H9 (cell line): ENCODE measurements around the gene IDUA. TPM values are rescaled to one million over a fixed set of nuclear protein-coding genes. Genes with fewer than 3 reads are reported as not detected.

Source experiments
- DNase-seq: peaks from one replicate; pipeline ENCODE4 v3.0.0-alpha.2; 2017
- H2AFZ ChIP-seq: one replicate; pipeline ENCODE4 v1.6.1; 2013; ENCODE audit warnings: mild to moderate bottlenecking, low read length, control low read depth, moderate library complexity
- H2AK5ac ChIP-seq: 2 replicates; pipeline ENCODE4 v1.6.1; 2013; ENCODE audit warnings: low read length, control low read depth, mixed read lengths; ENCODE audit not compliant: insufficient read length
- H2BK120ac ChIP-seq: one replicate; pipeline ENCODE4 v1.6.1; 2013; ENCODE audit warnings: low read depth, mild to moderate bottlenecking, low read length, control low read depth, inconsistent platforms; ENCODE audit not compliant: poor library complexity, severe bottlenecking
- H2BK12ac ChIP-seq: 2 replicates; pipeline ENCODE4 v1.6.1; 2013; ENCODE audit warnings: low read length, control low read depth, mixed read lengths, low read depth; ENCODE audit not compliant: insufficient read length
- H2BK15ac ChIP-seq: 2 replicates; pipeline ENCODE4 v1.6.1; 2013; ENCODE audit warnings: low read depth, low read length, control low read depth
- H2BK20ac ChIP-seq: one replicate; pipeline ENCODE4 v1.6.1; 2013; ENCODE audit warnings: low read depth, mild to moderate bottlenecking, low read length, control low read depth, inconsistent platforms; ENCODE audit not compliant: poor library complexity, severe bottlenecking
- H2BK5ac ChIP-seq: 2 replicates; pipeline ENCODE4 v1.6.1; 2013; ENCODE audit warnings: low read length, control low read depth, mixed read lengths; ENCODE audit not compliant: insufficient read length
- H3K14ac ChIP-seq: 2 replicates; pipeline ENCODE4 v1.6.1; 2013; ENCODE audit warnings: low read length, control low read depth; ENCODE audit not compliant: insufficient read depth
- H3K18ac ChIP-seq: 2 replicates; pipeline ENCODE4 v1.6.1; 2013; ENCODE audit warnings: low read depth, mild to moderate bottlenecking, mixed read lengths, low read length, control low read depth; ENCODE audit not compliant: insufficient read length
- H3K23ac ChIP-seq: 2 replicates; pipeline ENCODE4 v1.6.1; 2013; ENCODE audit warnings: low read length, control low read depth, mixed read lengths, low read depth; ENCODE audit not compliant: insufficient read length
- H3K23me2 ChIP-seq: 2 replicates; pipeline ENCODE4 v1.6.1; 2013; ENCODE audit warnings: low read depth, mild to moderate bottlenecking, mixed read lengths, low read length, control low read depth; ENCODE audit not compliant: insufficient read length, poor library complexity, severe bottlenecking
- H3K27ac ChIP-seq: 2 replicates; pipeline ENCODE4 v1.5.1; 2013; ENCODE audit warnings: low read length, control low read depth, mixed read lengths, low read depth; ENCODE audit not compliant: insufficient read length
- H3K27me3 ChIP-seq: 2 replicates; pipeline ENCODE4 v1.6.1; 2013; ENCODE audit warnings: low read length, control low read depth, inconsistent platforms; ENCODE audit not compliant: insufficient read depth
- H3K4ac ChIP-seq: 2 replicates; pipeline ENCODE4 v1.6.1; 2013; ENCODE audit warnings: low read depth, mild to moderate bottlenecking, control low read depth, inconsistent platforms, low read length, moderate library complexity
- H3K4me1 ChIP-seq: 2 replicates; pipeline ENCODE4 v1.6.1; 2013; ENCODE audit warnings: low read length, control low read depth, inconsistent platforms; ENCODE audit not compliant: insufficient read depth
- H3K4me2 ChIP-seq: 2 replicates; pipeline ENCODE4 v1.6.1; 2013; ENCODE audit warnings: low read length, control low read depth, mixed read lengths; ENCODE audit not compliant: insufficient read length, insufficient read depth
- H3K56ac ChIP-seq: 2 replicates; pipeline ENCODE4 v1.6.1; 2013; ENCODE audit warnings: low read depth, mild to moderate bottlenecking, mixed read lengths, low read length, control low read depth; ENCODE audit not compliant: insufficient read length
- H3K79me1 ChIP-seq: 2 replicates; pipeline ENCODE4 v1.6.1; 2013; ENCODE audit warnings: low read depth, mild to moderate bottlenecking, moderate library complexity, low read length, control low read depth, inconsistent platforms; ENCODE audit not compliant: insufficient read depth, poor library complexity, severe bottlenecking
- H3K79me2 ChIP-seq: 2 replicates; pipeline ENCODE4 v1.6.1; 2013; ENCODE audit warnings: low read length, control low read depth, inconsistent platforms; ENCODE audit not compliant: insufficient read depth
- H3K9ac ChIP-seq: 2 replicates; pipeline ENCODE4 v1.6.1; 2013; ENCODE audit warnings: low read length, control low read depth, mixed read lengths; ENCODE audit not compliant: insufficient read length; ENCODE audit errors: extremely low read depth
- H3K9me3 ChIP-seq: one replicate; pipeline ENCODE4 v1.6.1; 2013; ENCODE audit warnings: low read depth, low read length, inconsistent platforms; ENCODE audit not compliant: control insufficient read depth
- H3T11ph ChIP-seq: one replicate; pipeline ENCODE4 v1.6.1; 2013; ENCODE audit warnings: mild to moderate bottlenecking, low read length, control low read depth, inconsistent platforms
- H4K20me1 ChIP-seq: one replicate; pipeline ENCODE4 v1.6.1; 2013; ENCODE audit not compliant: control insufficient read depth, insufficient read length, insufficient read depth
- H4K5ac ChIP-seq: 2 replicates; pipeline ENCODE4 v1.6.1; 2013; ENCODE audit warnings: low read depth, mild to moderate bottlenecking, mixed read lengths, low read length, control low read depth; ENCODE audit not compliant: insufficient read length
- H4K8ac ChIP-seq: replicated peaks from 2 replicates; pipeline ENCODE4 v1.6.1; 2013; ENCODE audit warnings: low read length, control low read depth, mixed read lengths, low read depth; ENCODE audit not compliant: insufficient read length
- H4K91ac ChIP-seq: 2 replicates; pipeline ENCODE4 v1.6.1; 2013; ENCODE audit warnings: low read depth, mild to moderate bottlenecking, moderate library complexity, mixed read lengths, low read length, control low read depth; ENCODE audit not compliant: insufficient read length
- H3K27ac Mint-ChIP-seq, 3 experiments: 2 replicates in 2 of 3; 3 replicates in 1 of 3; pipeline ENCODE4 v1.8.0; 2020 to 2021; ENCODE audit warnings: mixed read lengths in 3 of 3, mild to moderate bottlenecking in 1 of 3, moderate library complexity in 1 of 3
- H3K27me3 Mint-ChIP-seq: 2 replicates; pipeline ENCODE4 v1.8.0; 2021; ENCODE audit warnings: low read depth, mild to moderate bottlenecking, moderate library complexity, mixed read lengths
- H3K36me3 Mint-ChIP-seq, 3 experiments: 2 replicates in 2 of 3; 3 replicates in 1 of 3; pipeline ENCODE4 v1.8.0; 2020 to 2021; ENCODE audit warnings: low read depth in 3 of 3, mixed read lengths in 3 of 3; ENCODE audit not compliant: insufficient read depth in 1 of 3
- H3K4me1 Mint-ChIP-seq, 2 experiments: 2 replicates each; pipeline ENCODE4 v1.8.0; 2020; ENCODE audit warnings: mixed read lengths in 2 of 2
- H3K4me3 Mint-ChIP-seq, 2 experiments: 2 replicates in 1 of 2; 3 replicates in 1 of 2; pipeline ENCODE4 v1.8.0; 2020 to 2021; ENCODE audit warnings: mild to moderate bottlenecking in 2 of 2, mixed read lengths in 2 of 2, moderate library complexity in 1 of 2
- H3K9me3 Mint-ChIP-seq, 2 experiments: 2 replicates in 1 of 2; 3 replicates in 1 of 2; pipeline ENCODE4 v1.8.0; 2020; ENCODE audit warnings: mild to moderate bottlenecking in 2 of 2, mixed read lengths in 2 of 2, moderate library complexity in 1 of 2
- CTCF ChIP-seq: fragments of 200-600 bp; sonication (generic); conservative IDR thresholded peaks from 3 replicates; pipeline ENCODE4 v1.8.0; 2021; ENCODE audit warnings: antibody characterized with exemption, mild to moderate bottlenecking
- WGBS: extraction: QIAGEN DNeasy Blood & Tissue Kit; methylation state at CpG from one replicate; pipeline ENCODE4 v1.1.7; 2013; ENCODE audit warnings: missing lambda C conversion rate, low lambda C conversion rate, mixed read lengths; ENCODE audit not compliant: insufficient read length; ENCODE audit errors: extremely low coverage; 5-methylcytosine and 5-hydroxymethylcytosine counted together
- total RNA-seq: library from RNA; stranded (reverse); gene quantifications from 2 replicates; pipeline ENCODE4 v1.2.1, GENCODE V29; 2021

IDUA gene
- total RNA-seq, 1 experiment from 2014 or later, result 14.5 TPM

DNA sequence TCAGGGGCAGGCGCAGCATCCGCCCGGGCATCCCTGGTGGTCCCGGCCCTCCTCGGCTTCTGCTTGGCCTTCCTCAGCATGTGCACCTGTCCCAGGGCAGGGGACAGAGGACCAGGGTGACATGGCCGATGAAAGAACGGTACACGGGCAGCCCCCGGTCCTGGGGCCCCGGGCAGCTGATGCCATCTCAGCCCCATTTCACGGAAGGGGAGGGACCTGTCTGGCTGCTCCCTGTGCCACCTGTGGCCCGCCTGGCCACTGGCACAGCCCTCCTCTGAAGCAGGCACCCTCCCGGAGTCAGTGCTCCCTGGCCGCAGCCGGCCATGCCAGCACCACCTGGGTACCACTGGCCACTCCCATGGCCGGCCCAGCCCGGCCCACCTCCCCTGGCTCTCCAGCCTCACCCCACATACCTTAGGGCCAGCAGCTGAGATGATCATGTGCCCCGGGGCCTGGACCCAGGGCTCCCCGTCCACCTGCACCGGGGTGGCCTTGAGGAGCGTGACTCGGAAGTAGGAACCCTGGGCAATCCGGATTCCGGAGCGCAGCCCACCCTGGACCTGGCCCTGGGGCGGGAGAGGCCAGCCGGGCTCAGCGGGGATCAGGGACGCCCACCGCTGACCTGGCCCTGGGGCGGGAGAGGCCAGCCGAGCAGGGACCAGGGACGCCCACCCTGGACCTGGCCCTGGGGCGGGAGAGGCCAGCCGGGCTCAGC is 26.1 kb upstream of the IDUA start:
- Histone ChIP-seq H2BK5ac (no peak overlapping the region), H2AK5ac (no peak overlapping the region), H3K9me3 (no peaks in the 10 kb centered on the region), H3K4me2 (no peak overlapping the region), H3K4me1 (no peaks in the 10 kb centered on the region), H2BK12ac (no peak overlapping the region), H4K8ac (no peak overlapping the region), H4K91ac (no peak overlapping the region), H3K79me1 (no peaks in the 10 kb centered on the region), H2BK120ac (no peak overlapping the region), H3K18ac (no peak overlapping the region), H3K23ac (no peak overlapping the region), H3K14ac (no peak overlapping the region; the same call in 1 of the 2 replicates), H2BK20ac (no peak overlapping the region), H2BK15ac (no peak overlapping the region), H3T11ph (no peak overlapping the region), H3K27ac (no peak overlapping the region), H3K79me2 (no peaks in the 10 kb centered on the region), H2AFZ (no peak overlapping the region), H3K56ac (no peak overlapping the region), H3K4ac (no peak overlapping the region), H3K23me2 (no peaks in the 10 kb centered on the region), H3K9ac (no peak overlapping the region), H3K27me3 (no peaks in the 10 kb centered on the region), H4K5ac (no peak overlapping the region), H4K20me1 (no peaks in the 10 kb centered on the region)
- peaks cover 0 to 5% (median 0%) of the 10 kb centered on the region in 3 experiments; a peak in 1 of 7 replicates for H3K36me3 Mint-ChIP-seq
- no peak for DNase-seq
- no peaks in the 10 kb centered on the region for H3K27me3 Mint-ChIP-seq
- no peak for TF ChIP-seq CTCF
- WGBS, result no CpG with 5 or more reads among the region's 35 CpGs
- no peak overlapping the region for H3K4me3 Mint-ChIP-seq
- H3K27ac Mint-ChIP-seq, result no peak overlapping the region
- no peaks in the 10 kb centered on the region for H3K9me3 Mint-ChIP-seq
- H3K4me1 Mint-ChIP-seq, result no peaks in the 10 kb centered on the region
